IMR-90 (cell line): ENCODE results near the gene MAGI1. TPM values are rescaled to one million over a fixed set of nuclear protein-coding genes. Genes with fewer than 3 reads are reported as not detected.
A peak's percentile ranks its signal among the peaks of the same experiment; 100 is the strongest.

Experiments used
- ATAC-seq: fragments of 200-7000 bp; cut with Tn5 transposase; 2 replicates; pipeline ENCODE4 v1.9.1; 2020; ENCODE audit warnings: low read depth, mild to moderate bottlenecking, moderate library complexity
- BruUV-seq: library from RNA; stranded (reverse); fragments of 400-500 nt; replicated peaks from 2 replicates; lab custom pipeline; 2021; lab: Mats Ljungman, UMichigan
- CTCF ChIA-PET: fragments of 300-600 bp; formaldehyde crosslinking; extraction: SDS; loops from one replicate; lab custom pipeline; 2021; ENCODE audit warnings: antibody characterized with exemption; lab: Yijun Ruan, JAX
- POLR2A ChIA-PET: fragments of 300-600 bp; sonication (Branson Sonifier 250); formaldehyde crosslinking; loops from one replicate; lab custom pipeline; 2022; ENCODE audit warnings: antibody characterized with exemption; ENCODE audit not compliant: unreplicated experiment; lab: Charles Lee
- DNase-seq: peaks from one replicate; pipeline ENCODE4 v3.0.0; 2013
- H2AFZ ChIP-seq: replicated peaks from 2 replicates; pipeline ENCODE3; 2013; ENCODE audit warnings: low read length, mild to moderate bottlenecking; ENCODE audit not compliant: poor library complexity
- H2AK5ac ChIP-seq: 2 replicates; pipeline ENCODE4 v1.6.1; 2013; ENCODE audit warnings: low read depth, low read length, inconsistent platforms
- H2AK9ac ChIP-seq: replicated peaks from 2 replicates; pipeline ENCODE3; 2013; ENCODE audit warnings: mild to moderate bottlenecking, low read depth, low read length, moderate library complexity; ENCODE audit not compliant: poor library complexity
- H2BK120ac ChIP-seq: 2 replicates; pipeline ENCODE4 v1.6.1; 2013; ENCODE audit warnings: low read depth, low read length, inconsistent platforms
- H2BK15ac ChIP-seq: 3 replicates; pipeline ENCODE4 v1.6.1; 2013; ENCODE audit warnings: low read depth, low read length, inconsistent platforms
- H2BK20ac ChIP-seq: 2 replicates; pipeline ENCODE4 v1.6.1; 2013; ENCODE audit warnings: low read depth, mild to moderate bottlenecking, inconsistent platforms, low read length, moderate library complexity
- H2BK5ac ChIP-seq: 2 replicates; pipeline ENCODE4 v1.6.1; 2013; ENCODE audit warnings: mild to moderate bottlenecking, low read depth, low read length, inconsistent platforms; ENCODE audit not compliant: poor library complexity, severe bottlenecking
- H3K14ac ChIP-seq: replicated peaks from 2 replicates; pipeline ENCODE4 v1.6.1; 2013; ENCODE audit warnings: low read depth, low read length, inconsistent platforms
- H3K18ac ChIP-seq: 2 replicates; pipeline ENCODE4 v1.6.1; 2013; ENCODE audit warnings: low read depth, low read length, control low read depth
- H3K23ac ChIP-seq: 2 replicates; pipeline ENCODE4 v1.6.1; 2013; ENCODE audit warnings: low read depth, low read length, inconsistent platforms
- H3K27ac ChIP-seq: 2 replicates; pipeline ENCODE4 v1.5.1; 2013; ENCODE audit warnings: mild to moderate bottlenecking, control low read depth, low read length; ENCODE audit not compliant: insufficient read depth
- H3K27me3 ChIP-seq: 2 replicates; pipeline ENCODE4 v1.6.1; 2013; ENCODE audit warnings: low read length; ENCODE audit not compliant: control insufficient read depth, insufficient read depth
- H3K36me3 ChIP-seq: 2 replicates; pipeline ENCODE4 v1.6.1; 2013; ENCODE audit warnings: low read length, mixed read lengths; ENCODE audit not compliant: control insufficient read depth, insufficient read depth
- H3K4ac ChIP-seq: 2 replicates; pipeline ENCODE4 v1.6.1; 2013; ENCODE audit warnings: low read depth, low read length, inconsistent platforms
- H3K4me1 ChIP-seq: 2 replicates; pipeline ENCODE4 v1.6.1; 2013; ENCODE audit warnings: low read length, mixed read lengths; ENCODE audit not compliant: control insufficient read depth, insufficient read depth
- H3K4me2 ChIP-seq: 2 replicates; pipeline ENCODE4 v1.6.1; 2013; ENCODE audit warnings: low read depth, mild to moderate bottlenecking, control low read depth, low read length, moderate library complexity
- H3K4me3 ChIP-seq: 2 replicates; pipeline ENCODE4 v1.5.1; 2013; ENCODE audit warnings: low read depth, mild to moderate bottlenecking, control low read depth, low read length, moderate library complexity; ENCODE audit not compliant: insufficient read depth
- H3K56ac ChIP-seq: 2 replicates; pipeline ENCODE4 v1.6.1; 2013; ENCODE audit warnings: low read length, inconsistent platforms; ENCODE audit not compliant: insufficient read depth; ENCODE audit errors: extremely low read depth
- H3K79me1 ChIP-seq, 2 experiments: 2 replicates each; pipeline ENCODE4 v1.6.1; 2013; ENCODE audit warnings: low read length in 2 of 2, inconsistent platforms in 1 of 2, low read depth in 1 of 2
- H3K9ac ChIP-seq: 2 replicates; pipeline ENCODE4 v1.6.1; 2013; ENCODE audit warnings: low read depth, low read length, control low read depth
- H3K9me1 ChIP-seq: 2 replicates; pipeline ENCODE4 v1.6.1; 2013; ENCODE audit warnings: low read length, inconsistent platforms; ENCODE audit not compliant: insufficient read depth
- H3K9me3 ChIP-seq: 2 replicates; pipeline ENCODE4 v1.6.1; 2013; ENCODE audit warnings: low read length; ENCODE audit not compliant: control insufficient read depth, insufficient read depth
- H4K20me1 ChIP-seq: 2 replicates; pipeline ENCODE4 v1.6.1; 2013; ENCODE audit warnings: low read length, inconsistent platforms; ENCODE audit not compliant: insufficient read depth
- H4K5ac ChIP-seq: 2 replicates; pipeline ENCODE4 v1.6.1; 2013; ENCODE audit warnings: mild to moderate bottlenecking, low read depth, low read length, control low read depth
- H4K8ac ChIP-seq, 2 experiments: 2 replicates each; pipeline ENCODE4 v1.6.1; 2013; ENCODE audit warnings: low read depth in 2 of 2, low read length in 2 of 2, control low read depth in 1 of 2, inconsistent platforms in 1 of 2
- H4K91ac ChIP-seq: 2 replicates; pipeline ENCODE4 v1.6.1; 2013; ENCODE audit warnings: low read depth, low read length, inconsistent platforms; ENCODE audit not compliant: insufficient read depth
- BHLHE40 ChIP-seq: fragments of 150-350 bp; IDR thresholded peaks from 2 replicates; pipeline ENCODE4 v1.6.1; 2016; ENCODE audit warnings: mild to moderate bottlenecking, low read depth, low read length
- CEBPB ChIP-seq: IDR thresholded peaks from 2 replicates; pipeline ENCODE4 v1.6.1; 2012; ENCODE audit warnings: low read depth, low read length, improper control_type of control experiment
- CHD1 ChIP-seq: IDR thresholded peaks from 2 replicates; pipeline ENCODE4 v1.6.1; 2012; ENCODE audit warnings: low read depth, low read length, improper control_type of control experiment
- FOS ChIP-seq: fragments of 150-350 bp; IDR thresholded peaks from 2 replicates; pipeline ENCODE4 v1.6.1; 2016; ENCODE audit warnings: low read depth, low read length
- MAFK ChIP-seq: IDR thresholded peaks from 2 replicates; pipeline ENCODE4 v1.6.1; 2012; ENCODE audit warnings: low read depth, low read length, improper control_type of control experiment
- MAZ ChIP-seq: IDR thresholded peaks from 2 replicates; pipeline ENCODE4 v1.6.1; 2012; ENCODE audit warnings: low read depth, mild to moderate bottlenecking, low read length, improper control_type of control experiment, moderate library complexity, borderline replicate concordance
- NFE2L2 ChIP-seq: fragments of 150-350 bp; IDR thresholded peaks from 2 replicates; pipeline ENCODE4 v1.6.1; 2016; ENCODE audit warnings: low read depth, mild to moderate bottlenecking, low read length
- POLR2A ChIP-seq: IDR thresholded peaks from 2 replicates; pipeline ENCODE4 v1.6.1; 2012; ENCODE audit warnings: mild to moderate bottlenecking, low read depth, low read length
- RAD21 ChIP-seq: IDR thresholded peaks from 2 replicates; pipeline ENCODE4 v1.6.1; 2012; ENCODE audit warnings: low read length, improper control_type of control experiment
- RFX5 ChIP-seq: IDR thresholded peaks from 2 replicates; pipeline ENCODE4 v1.8.0; 2012; ENCODE audit warnings: low read depth, mild to moderate bottlenecking, low read length, moderate library complexity
- SMC3 ChIP-seq: fragments of 150-350 bp; IDR thresholded peaks from 2 replicates; pipeline ENCODE4 v1.6.1; 2016; ENCODE audit warnings: low read depth, mild to moderate bottlenecking, antibody characterized with exemption, low read length, moderate library complexity
- USF2 ChIP-seq: fragments of 150-350 bp; IDR thresholded peaks from 2 replicates; pipeline ENCODE4 v1.6.1; 2017; ENCODE audit warnings: mild to moderate bottlenecking, antibody characterized with exemption, low read length, low read depth
- WGBS, 2 experiments: methylation state at CpG; one replicate each; pipeline versions ENCODE4 v1.1.5 to v1.1.7; 2013; ENCODE audit warnings: missing lambda C conversion rate in 2 of 2; ENCODE audit not compliant: insufficient read length in 1 of 2; ENCODE audit errors: extremely low coverage in 2 of 2; 5-methylcytosine and 5-hydroxymethylcytosine counted together
- dilution Hi-C: fragments of 300-500 bp; cut with HindIII; formaldehyde crosslinking; loops from one replicate; pipeline ENCODE4 v1.14.3; 2018; ENCODE audit warnings: low sequenced_read_pairs; ENCODE audit not compliant: unreplicated experiment
- in situ Hi-C: fragments of 300-500 bp; cut with MboI; formaldehyde crosslinking; loops from 3 replicates; pipeline ENCODE4 v1.14.3; 2019; ENCODE audit warnings: low sequenced_read_pairs, inconsistent platforms, mixed read lengths
- intact Hi-C: fragments of 100-400 bp; cut with micrococcal nuclease; formaldehyde crosslinking; loops from 2 replicates; pipeline ENCODE4 v1.10.0; 2022
- polyA plus RNA-seq, 3 experiments: library from polyadenylated mRNA; depleted of rRNA; stranded (reverse); fragments of >200 nt; gene quantifications; 2 replicates each; pipeline ENCODE4 v1.2.3, GENCODE V29; 2012; ENCODE audit warnings: low replicate concordance in 1 of 3
- total RNA-seq: library from RNA; depleted of rRNA; stranded (reverse); fragments of >200 nt; gene quantifications from 2 replicates; pipeline ENCODE4 v1.2.3, GENCODE V29; 2012

Gene MAGI1
- total and polyA plus RNA-seq, 2 of the 4 experiments (the other 2 are of a cell fraction), result 14.5 to 24.2 TPM

GRCh38 chr3:66038384-66038725 is 363 bp downstream of the MAGI1 start:
- H3K36me3 ChIP-seq, result no peaks in the 10 kb centered on the region
- no peak overlapping the region; the same call in 1 of the 2 replicates for H2BK20ac ChIP-seq
- H4K20me1 ChIP-seq, result peaks cover 14% of the 10 kb centered on the region; the same call in 1 of the 2 replicates
- WGBS, 2 experiments, result 0% methylated on average over 3 of the region's 25 CpGs; no CpG with 5 or more reads in 1 of the 2 experiments
- H2BK120ac ChIP-seq, result peak overlapping the region; percentile 91
- peak overlapping the region; percentile 63 to 77 for H4K8ac ChIP-seq
- H3K4me2 ChIP-seq, result peak overlapping the region; percentile 90
- CTCF ChIA-PET, result interaction anchor here (0.5 to 0.7 kb wide), 4 partner anchors 28 to 306 kb away, joined by 3 to 4 read pairs (median 3); no protein-coding TSS in a partner anchor
- BruUV-seq, result no TSS peak
- in situ Hi-C loops, result no loop called here
- peak; percentile 23 for ATAC-seq
- H2BK5ac ChIP-seq, result peak overlapping the region; percentile 85
- no peak for TF ChIP-seq MAFK
- TF ChIP-seq RAD21, result peak; percentile 1; the same call in 1 of the 2 replicates
- TF ChIP-seq CHD1, result no peak
- no peak for TF ChIP-seq RFX5
- TF ChIP-seq BHLHE40, result peak; percentile 49; the same call in 1 of the 2 replicates
- TF ChIP-seq FOS, result no peak
- no peak for TF ChIP-seq MAZ
- 0 out of 2 replicates have a peak, but pooled peaks have one; percentile 10 for TF ChIP-seq POLR2A
- TF ChIP-seq USF2, result no peak
- no peak for TF ChIP-seq NFE2L2
- no peak for TF ChIP-seq CEBPB
- TF ChIP-seq SMC3, result no peak
- POLR2A ChIA-PET, result interaction anchor here (0.5 to 0.6 kb wide), 2 partner anchors 60 to 99 kb away, joined by 3 read pairs; no protein-coding TSS in a partner anchor
- peak overlapping the region; percentile 76 for H3K9ac ChIP-seq
- peak overlapping the region; percentile 93 for H3K4ac ChIP-seq
- H2AK5ac ChIP-seq, result peak overlapping the region; percentile 60
- no peaks in the 10 kb centered on the region for H3K9me3 ChIP-seq
- intact Hi-C loops, result loop anchor here (1.0 to 5.0 kb wide), 6 partner anchors 79 to 251 kb away; no protein-coding TSS in a partner anchor
- peak overlapping the region; percentile 80 for H3K23ac ChIP-seq
- peak overlapping the region; percentile 69 for H3K4me3 ChIP-seq
- peaks cover 23% of the 10 kb centered on the region for H3K9me1 ChIP-seq
- H3K27ac ChIP-seq, result peak overlapping the region; percentile 88
- peaks cover 29% of the 10 kb centered on the region for H3K4me1 ChIP-seq
- H3K56ac ChIP-seq, result peak overlapping the region; percentile 64
- peak overlapping the region; percentile 94 for H2AFZ ChIP-seq
- peak overlapping the region; percentile 87 for H4K91ac ChIP-seq
- no peak overlapping the region for H4K5ac ChIP-seq
- peak overlapping the region; percentile 63; the same call in 1 of the 3 replicates for H2BK15ac ChIP-seq
- no peaks in the 10 kb centered on the region for H3K27me3 ChIP-seq
- dilution Hi-C loops, result no loop called here
- H3K18ac ChIP-seq, result peak overlapping the region; percentile 45
- DNase-seq, result no peak
- peak overlapping the region; percentile 86 for H2AK9ac ChIP-seq
- peak overlapping the region; percentile 58 for H3K14ac ChIP-seq
- H3K79me1 ChIP-seq, result peaks cover 6 to 47% of the 10 kb centered on the region in 2 experiments; a peak in 3 of 4 replicates
